GM23338 (cell line): ENCODE measurements around the gene CDK5RAP1.

Source experiments
- CREB1 ChIP-seq: fragments of 250-450 bp; sonication (Bioruptor Pico); IDR thresholded peaks from 2 replicates; pipeline ENCODE4 v1.5.0; 2020; ENCODE audit warnings: low read depth, mild to moderate bottlenecking, moderate library complexity
- EZH2 ChIP-seq: fragments of 200-600 bp; sonication (generic); IDR thresholded peaks from one replicate; pipeline ENCODE4 v1.8.0; 2017; ENCODE audit warnings: antibody characterized with exemption, mild to moderate bottlenecking, low read depth; ENCODE audit not compliant: unreplicated experiment
- EZH2phosphoT487 ChIP-seq: fragments of 200-600 bp; sonication (generic); IDR thresholded peaks from one replicate; pipeline ENCODE4 v1.8.1; 2018; ENCODE audit warnings: antibody characterized with exemption; ENCODE audit not compliant: unreplicated experiment
- JUNB ChIP-seq: IDR thresholded peaks from one replicate; pipeline ENCODE4 v1.6.1; 2016; ENCODE audit warnings: antibody characterized with exemption; ENCODE audit not compliant: unreplicated experiment
- NANOG ChIP-seq: IDR thresholded peaks from 2 replicates; pipeline ENCODE4 v1.6.1; 2016; ENCODE audit warnings: antibody characterized with exemption, borderline replicate concordance
- POLR2AphosphoS5 ChIP-seq: IDR thresholded peaks from 2 replicates; pipeline ENCODE4 v1.6.1; 2016; ENCODE audit warnings: antibody characterized with exemption, low read depth
- STAT1 ChIP-seq: IDR thresholded peaks from one replicate; pipeline ENCODE4 v1.6.1; 2016; ENCODE audit warnings: antibody characterized with exemption; ENCODE audit not compliant: unreplicated experiment
- ZNF114 ChIP-seq: fragments of 250-450 bp; sonication (Bioruptor Pico); IDR thresholded peaks from 2 replicates; pipeline ENCODE4 v1.5.0; 2020; ENCODE audit warnings: mild to moderate bottlenecking, moderate library complexity
- ZNF331 ChIP-seq: fragments of 250-450 bp; sonication (Bioruptor Pico); IDR thresholded peaks from 2 replicates; pipeline ENCODE4 v1.5.0; 2020; ENCODE audit warnings: low read depth, mild to moderate bottlenecking, moderate library complexity
- TF ChIP-seq, protein P1 (sequence below), 2 experiments: fragments of 200-600 bp in 1 of 2; sonication (generic) in 1 of 2; conservative IDR thresholded peaks; 2 replicates each; pipeline versions ENCODE4 v1.5.1 to v1.6.1; 2016 to 2017; ENCODE audit warnings: antibody characterized with exemption in 2 of 2, low read depth in 2 of 2, mild to moderate bottlenecking in 2 of 2, moderate library complexity in 1 of 2
- TF ChIP-seq, protein P2 (sequence below): IDR thresholded peaks from one replicate; pipeline ENCODE4 v1.6.1; 2018; ENCODE audit warnings: antibody characterized with exemption; ENCODE audit not compliant: unreplicated experiment
- TF ChIP-seq, protein P3 (sequence below): IDR thresholded peaks from 2 replicates; pipeline ENCODE4 v1.6.1; 2016; ENCODE audit warnings: antibody characterized with exemption
- TF ChIP-seq, protein P4 (sequence below): fragments of 250-450 bp; sonication (Bioruptor Pico); IDR thresholded peaks from 2 replicates; pipeline ENCODE4 v1.5.0; 2020; ENCODE audit warnings: mild to moderate bottlenecking, moderate library complexity

GRCh38 chr20:33408313-33408712 lies 7.0 kb upstream of the CDK5RAP1 start:
- TF ChIP-seq, protein P1, sequence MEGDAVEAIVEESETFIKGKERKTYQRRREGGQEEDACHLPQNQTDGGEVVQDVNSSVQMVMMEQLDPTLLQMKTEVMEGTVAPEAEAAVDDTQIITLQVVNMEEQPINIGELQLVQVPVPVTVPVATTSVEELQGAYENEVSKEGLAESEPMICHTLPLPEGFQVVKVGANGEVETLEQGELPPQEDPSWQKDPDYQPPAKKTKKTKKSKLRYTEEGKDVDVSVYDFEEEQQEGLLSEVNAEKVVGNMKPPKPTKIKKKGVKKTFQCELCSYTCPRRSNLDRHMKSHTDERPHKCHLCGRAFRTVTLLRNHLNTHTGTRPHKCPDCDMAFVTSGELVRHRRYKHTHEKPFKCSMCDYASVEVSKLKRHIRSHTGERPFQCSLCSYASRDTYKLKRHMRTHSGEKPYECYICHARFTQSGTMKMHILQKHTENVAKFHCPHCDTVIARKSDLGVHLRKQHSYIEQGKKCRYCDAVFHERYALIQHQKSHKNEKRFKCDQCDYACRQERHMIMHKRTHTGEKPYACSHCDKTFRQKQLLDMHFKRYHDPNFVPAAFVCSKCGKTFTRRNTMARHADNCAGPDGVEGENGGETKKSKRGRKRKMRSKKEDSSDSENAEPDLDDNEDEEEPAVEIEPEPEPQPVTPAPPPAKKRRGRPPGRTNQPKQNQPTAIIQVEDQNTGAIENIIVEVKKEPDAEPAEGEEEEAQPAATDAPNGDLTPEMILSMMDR (conservative IDR thresholded peaks at IDR 0.05; ENCODE audit: low read depth in 2 of 2) = no peak
- TF ChIP-seq EZH2 (no peak), POLR2AphosphoS5 (no peak), ZNF331 (no peak), EZH2phosphoT487 (no peak), ZNF114 (no peak), CREB1 (no peak), JUNB (no peak), NANOG (no peak), STAT1 (no peak)
- TF ChIP-seq, protein P2, sequence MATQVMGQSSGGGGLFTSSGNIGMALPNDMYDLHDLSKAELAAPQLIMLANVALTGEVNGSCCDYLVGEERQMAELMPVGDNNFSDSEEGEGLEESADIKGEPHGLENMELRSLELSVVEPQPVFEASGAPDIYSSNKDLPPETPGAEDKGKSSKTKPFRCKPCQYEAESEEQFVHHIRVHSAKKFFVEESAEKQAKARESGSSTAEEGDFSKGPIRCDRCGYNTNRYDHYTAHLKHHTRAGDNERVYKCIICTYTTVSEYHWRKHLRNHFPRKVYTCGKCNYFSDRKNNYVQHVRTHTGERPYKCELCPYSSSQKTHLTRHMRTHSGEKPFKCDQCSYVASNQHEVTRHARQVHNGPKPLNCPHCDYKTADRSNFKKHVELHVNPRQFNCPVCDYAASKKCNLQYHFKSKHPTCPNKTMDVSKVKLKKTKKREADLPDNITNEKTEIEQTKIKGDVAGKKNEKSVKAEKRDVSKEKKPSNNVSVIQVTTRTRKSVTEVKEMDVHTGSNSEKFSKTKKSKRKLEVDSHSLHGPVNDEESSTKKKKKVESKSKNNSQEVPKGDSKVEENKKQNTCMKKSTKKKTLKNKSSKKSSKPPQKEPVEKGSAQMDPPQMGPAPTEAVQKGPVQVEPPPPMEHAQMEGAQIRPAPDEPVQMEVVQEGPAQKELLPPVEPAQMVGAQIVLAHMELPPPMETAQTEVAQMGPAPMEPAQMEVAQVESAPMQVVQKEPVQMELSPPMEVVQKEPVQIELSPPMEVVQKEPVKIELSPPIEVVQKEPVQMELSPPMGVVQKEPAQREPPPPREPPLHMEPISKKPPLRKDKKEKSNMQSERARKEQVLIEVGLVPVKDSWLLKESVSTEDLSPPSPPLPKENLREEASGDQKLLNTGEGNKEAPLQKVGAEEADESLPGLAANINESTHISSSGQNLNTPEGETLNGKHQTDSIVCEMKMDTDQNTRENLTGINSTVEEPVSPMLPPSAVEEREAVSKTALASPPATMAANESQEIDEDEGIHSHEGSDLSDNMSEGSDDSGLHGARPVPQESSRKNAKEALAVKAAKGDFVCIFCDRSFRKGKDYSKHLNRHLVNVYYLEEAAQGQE = no peak
- TF ChIP-seq, protein P3, sequence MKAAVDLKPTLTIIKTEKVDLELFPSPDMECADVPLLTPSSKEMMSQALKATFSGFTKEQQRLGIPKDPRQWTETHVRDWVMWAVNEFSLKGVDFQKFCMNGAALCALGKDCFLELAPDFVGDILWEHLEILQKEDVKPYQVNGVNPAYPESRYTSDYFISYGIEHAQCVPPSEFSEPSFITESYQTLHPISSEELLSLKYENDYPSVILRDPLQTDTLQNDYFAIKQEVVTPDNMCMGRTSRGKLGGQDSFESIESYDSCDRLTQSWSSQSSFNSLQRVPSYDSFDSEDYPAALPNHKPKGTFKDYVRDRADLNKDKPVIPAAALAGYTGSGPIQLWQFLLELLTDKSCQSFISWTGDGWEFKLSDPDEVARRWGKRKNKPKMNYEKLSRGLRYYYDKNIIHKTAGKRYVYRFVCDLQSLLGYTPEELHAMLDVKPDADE = no peak
- TF ChIP-seq, protein P4, sequence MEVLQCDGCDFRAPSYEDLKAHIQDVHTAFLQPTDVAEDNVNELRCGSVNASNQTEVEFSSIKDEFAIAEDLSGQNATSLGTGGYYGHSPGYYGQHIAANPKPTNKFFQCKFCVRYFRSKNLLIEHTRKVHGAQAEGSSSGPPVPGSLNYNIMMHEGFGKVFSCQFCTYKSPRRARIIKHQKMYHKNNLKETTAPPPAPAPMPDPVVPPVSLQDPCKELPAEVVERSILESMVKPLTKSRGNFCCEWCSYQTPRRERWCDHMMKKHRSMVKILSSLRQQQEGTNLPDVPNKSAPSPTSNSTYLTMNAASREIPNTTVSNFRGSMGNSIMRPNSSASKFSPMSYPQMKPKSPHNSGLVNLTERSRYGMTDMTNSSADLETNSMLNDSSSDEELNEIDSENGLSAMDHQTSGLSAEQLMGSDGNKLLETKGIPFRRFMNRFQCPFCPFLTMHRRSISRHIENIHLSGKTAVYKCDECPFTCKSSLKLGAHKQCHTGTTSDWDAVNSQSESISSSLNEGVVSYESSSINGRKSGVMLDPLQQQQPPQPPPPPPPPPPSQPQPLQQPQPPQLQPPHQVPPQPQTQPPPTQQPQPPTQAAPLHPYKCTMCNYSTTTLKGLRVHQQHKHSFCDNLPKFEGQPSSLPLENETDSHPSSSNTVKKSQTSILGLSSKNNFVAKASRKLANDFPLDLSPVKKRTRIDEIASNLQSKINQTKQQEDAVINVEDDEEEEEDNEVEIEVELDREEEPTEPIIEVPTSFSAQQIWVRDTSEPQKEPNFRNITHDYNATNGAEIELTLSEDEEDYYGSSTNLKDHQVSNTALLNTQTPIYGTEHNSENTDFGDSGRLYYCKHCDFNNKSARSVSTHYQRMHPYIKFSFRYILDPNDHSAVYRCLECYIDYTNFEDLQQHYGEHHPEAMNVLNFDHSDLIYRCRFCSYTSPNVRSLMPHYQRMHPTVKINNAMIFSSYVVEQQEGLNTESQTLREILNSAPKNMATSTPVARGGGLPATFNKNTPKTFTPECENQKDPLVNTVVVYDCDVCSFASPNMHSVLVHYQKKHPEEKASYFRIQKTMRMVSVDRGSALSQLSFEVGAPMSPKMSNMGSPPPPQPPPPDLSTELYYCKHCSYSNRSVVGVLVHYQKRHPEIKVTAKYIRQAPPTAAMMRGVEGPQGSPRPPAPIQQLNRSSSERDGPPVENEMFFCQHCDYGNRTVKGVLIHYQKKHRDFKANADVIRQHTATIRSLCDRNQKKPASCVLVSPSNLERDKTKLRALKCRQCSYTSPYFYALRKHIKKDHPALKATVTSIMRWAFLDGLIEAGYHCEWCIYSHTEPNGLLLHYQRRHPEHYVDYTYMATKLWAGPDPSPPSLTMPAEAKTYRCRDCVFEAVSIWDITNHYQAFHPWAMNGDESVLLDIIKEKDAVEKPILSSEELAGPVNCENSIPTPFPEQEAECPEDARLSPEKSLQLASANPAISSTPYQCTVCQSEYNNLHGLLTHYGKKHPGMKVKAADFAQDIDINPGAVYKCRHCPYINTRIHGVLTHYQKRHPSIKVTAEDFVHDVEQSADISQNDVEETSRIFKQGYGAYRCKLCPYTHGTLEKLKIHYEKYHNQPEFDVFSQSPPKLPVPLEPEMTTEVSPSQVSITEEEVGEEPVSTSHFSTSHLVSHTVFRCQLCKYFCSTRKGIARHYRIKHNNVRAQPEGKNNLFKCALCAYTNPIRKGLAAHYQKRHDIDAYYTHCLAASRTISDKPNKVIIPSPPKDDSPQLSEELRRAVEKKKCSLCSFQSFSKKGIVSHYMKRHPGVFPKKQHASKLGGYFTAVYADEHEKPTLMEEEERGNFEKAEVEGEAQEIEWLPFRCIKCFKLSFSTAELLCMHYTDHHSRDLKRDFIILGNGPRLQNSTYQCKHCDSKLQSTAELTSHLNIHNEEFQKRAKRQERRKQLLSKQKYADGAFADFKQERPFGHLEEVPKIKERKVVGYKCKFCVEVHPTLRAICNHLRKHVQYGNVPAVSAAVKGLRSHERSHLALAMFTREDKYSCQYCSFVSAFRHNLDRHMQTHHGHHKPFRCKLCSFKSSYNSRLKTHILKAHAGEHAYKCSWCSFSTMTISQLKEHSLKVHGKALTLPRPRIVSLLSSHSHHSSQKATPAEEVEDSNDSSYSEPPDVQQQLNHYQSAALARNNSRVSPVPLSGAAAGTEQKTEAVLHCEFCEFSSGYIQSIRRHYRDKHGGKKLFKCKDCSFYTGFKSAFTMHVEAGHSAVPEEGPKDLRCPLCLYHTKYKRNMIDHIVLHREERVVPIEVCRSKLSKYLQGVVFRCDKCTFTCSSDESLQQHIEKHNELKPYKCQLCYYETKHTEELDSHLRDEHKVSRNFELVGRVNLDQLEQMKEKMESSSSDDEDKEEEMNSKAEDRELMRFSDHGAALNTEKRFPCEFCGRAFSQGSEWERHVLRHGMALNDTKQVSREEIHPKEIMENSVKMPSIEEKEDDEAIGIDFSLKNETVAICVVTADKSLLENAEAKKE (CRISPR knock-in tag) = no peak
